HepG2 (cell line): ENCODE measurements around the gene LYST.

ENCODE experiments used
- ARNT ChIP-seq: fragments of 450-650 bp; IDR thresholded peaks from 2 replicates; pipeline ENCODE4 v1.6.1; 2017
- CHD2 ChIP-seq: IDR thresholded peaks from 2 replicates; pipeline ENCODE4 v1.6.1; 2011; ENCODE audit warnings: low read depth, low read length, improper control_type of control experiment
- EZH2 ChIP-seq: conservative IDR thresholded peaks from 2 replicates; pipeline ENCODE4 v1.6.1; 2012; ENCODE audit warnings: mild to moderate bottlenecking, low read depth, low read length, moderate library complexity
- FOSL1 ChIP-seq: sonication (generic); formaldehyde crosslinking; IDR thresholded peaks from 2 replicates; pipeline ENCODE4 v1.9.0; 2021; ENCODE audit warnings: missing genetic modification reagents, borderline replicate concordance
- HMGXB4 ChIP-seq, 2 experiments: sonication (generic) in 1 of 2; formaldehyde crosslinking in 1 of 2; IDR thresholded peaks; 2 replicates each; pipeline versions ENCODE4 v1.4.0 to v1.6.1; 2018 to 2020; ENCODE audit warnings: missing genetic modification reagents in 2 of 2, borderline replicate concordance in 1 of 2, low read depth in 1 of 2, mild to moderate bottlenecking in 1 of 2, missing biosample characterization in 1 of 2
- RNF2 ChIP-seq: fragments of 450-650 bp; conservative IDR thresholded peaks from 2 replicates; pipeline ENCODE4 v1.6.1; 2016; ENCODE audit warnings: low read depth
- SP1 ChIP-seq, 2 experiments: fragments of 450-650 bp in 1 of 2; sonication (generic) in 1 of 2; formaldehyde crosslinking in 1 of 2; IDR thresholded peaks; 2 replicates each; pipeline versions ENCODE4 v1.4.0 to v1.6.1; 2016 to 2020; ENCODE audit warnings: missing genetic modification reagents in 1 of 2
- SRSF9 ChIP-seq: fragments of 200-400 bp; formaldehyde crosslinking; IDR thresholded peaks from 2 replicates; pipeline ENCODE4 v1.6.1; 2018; ENCODE audit warnings: borderline replicate concordance, mild to moderate bottlenecking, low read depth, low read length; ENCODE audit not compliant: insufficient read depth, poor library complexity, severe bottlenecking
- ZBTB10 ChIP-seq: sonication (generic); formaldehyde crosslinking; IDR thresholded peaks from 2 replicates; pipeline ENCODE4 v1.4.0; 2020; ENCODE audit warnings: missing genetic modification reagents, borderline replicate concordance
- TF ChIP-seq, protein P1 (sequence below): sonication (generic); formaldehyde crosslinking; IDR thresholded peaks from 2 replicates; pipeline ENCODE4 v1.4.0; 2020; ENCODE audit warnings: mild to moderate bottlenecking, missing genetic modification reagents
- TF ChIP-seq, protein P2 (sequence below): sonication (generic); formaldehyde crosslinking; IDR thresholded peaks from 2 replicates; pipeline ENCODE4 v1.8.0; 2022; ENCODE audit warnings: missing genetic modification reagents, mild to moderate bottlenecking, moderate library complexity, borderline replicate concordance
- TF ChIP-seq, protein P3 (sequence below): sonication (generic); formaldehyde crosslinking; IDR thresholded peaks from 2 replicates; pipeline ENCODE4 v1.5.0; 2020; ENCODE audit warnings: missing genetic modification reagents

DNA sequence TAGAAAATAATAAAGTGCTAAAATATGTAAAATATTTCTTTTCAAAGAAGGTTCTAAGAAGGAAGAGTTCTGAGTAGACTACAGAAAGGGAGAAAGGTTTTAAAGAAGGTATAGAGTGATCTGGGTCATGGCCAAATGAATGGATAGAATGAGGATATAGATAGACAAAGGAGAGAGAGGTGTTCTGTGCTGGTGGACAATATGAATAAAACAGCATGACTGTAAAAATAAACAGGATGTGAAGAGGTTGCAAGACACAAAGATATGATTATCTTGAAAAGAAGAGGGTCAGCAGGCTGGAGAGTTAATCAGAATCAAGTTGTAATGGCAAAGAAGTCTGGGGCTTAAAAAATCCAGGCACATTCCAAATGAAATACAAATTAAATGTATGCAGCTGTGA, 130.4 kb downstream of the LYST start:
- no peak for TF ChIP-seq ZBTB10
- no peak for TF ChIP-seq EZH2
- no peak for TF ChIP-seq SRSF9
- TF ChIP-seq ARNT = no peak
- TF ChIP-seq HMGXB4 (CRISPR knock-in tag; IDR thresholded peaks at IDR 0.05; ENCODE audit: borderline replicate concordance in 1 of 2, low read depth in 1 of 2) = no peak
- TF ChIP-seq, protein P1, sequence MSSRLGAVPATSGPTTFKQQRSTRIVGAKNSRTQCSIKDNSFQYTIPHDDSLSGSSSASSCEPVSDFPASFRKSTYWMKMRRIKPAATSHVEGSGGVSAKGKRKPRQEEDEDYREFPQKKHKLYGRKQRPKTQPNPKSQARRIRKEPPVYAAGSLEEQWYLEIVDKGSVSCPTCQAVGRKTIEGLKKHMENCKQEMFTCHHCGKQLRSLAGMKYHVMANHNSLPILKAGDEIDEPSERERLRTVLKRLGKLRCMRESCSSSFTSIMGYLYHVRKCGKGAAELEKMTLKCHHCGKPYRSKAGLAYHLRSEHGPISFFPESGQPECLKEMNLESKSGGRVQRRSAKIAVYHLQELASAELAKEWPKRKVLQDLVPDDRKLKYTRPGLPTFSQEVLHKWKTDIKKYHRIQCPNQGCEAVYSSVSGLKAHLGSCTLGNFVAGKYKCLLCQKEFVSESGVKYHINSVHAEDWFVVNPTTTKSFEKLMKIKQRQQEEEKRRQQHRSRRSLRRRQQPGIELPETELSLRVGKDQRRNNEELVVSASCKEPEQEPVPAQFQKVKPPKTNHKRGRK (CRISPR knock-in tag) = no peak
- TF ChIP-seq, protein P2, sequence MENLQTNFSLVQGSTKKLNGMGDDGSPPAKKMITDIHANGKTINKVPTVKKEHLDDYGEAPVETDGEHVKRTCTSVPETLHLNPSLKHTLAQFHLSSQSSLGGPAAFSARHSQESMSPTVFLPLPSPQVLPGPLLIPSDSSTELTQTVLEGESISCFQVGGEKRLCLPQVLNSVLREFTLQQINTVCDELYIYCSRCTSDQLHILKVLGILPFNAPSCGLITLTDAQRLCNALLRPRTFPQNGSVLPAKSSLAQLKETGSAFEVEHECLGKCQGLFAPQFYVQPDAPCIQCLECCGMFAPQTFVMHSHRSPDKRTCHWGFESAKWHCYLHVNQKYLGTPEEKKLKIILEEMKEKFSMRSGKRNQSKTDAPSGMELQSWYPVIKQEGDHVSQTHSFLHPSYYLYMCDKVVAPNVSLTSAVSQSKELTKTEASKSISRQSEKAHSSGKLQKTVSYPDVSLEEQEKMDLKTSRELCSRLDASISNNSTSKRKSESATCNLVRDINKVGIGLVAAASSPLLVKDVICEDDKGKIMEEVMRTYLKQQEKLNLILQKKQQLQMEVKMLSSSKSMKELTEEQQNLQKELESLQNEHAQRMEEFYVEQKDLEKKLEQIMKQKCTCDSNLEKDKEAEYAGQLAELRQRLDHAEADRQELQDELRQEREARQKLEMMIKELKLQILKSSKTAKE (CRISPR knock-in tag) = no peak
- TF ChIP-seq RNF2 = no peak
- TF ChIP-seq SP1 (IDR thresholded peaks at IDR 0.05) = no peak
- TF ChIP-seq SP1 (CRISPR knock-in tag; IDR thresholded peaks at IDR 0.05) = no peak
- no peak for TF ChIP-seq FOSL1 (CRISPR knock-in tag)
- TF ChIP-seq CHD2 = no peak
- TF ChIP-seq, protein P3, sequence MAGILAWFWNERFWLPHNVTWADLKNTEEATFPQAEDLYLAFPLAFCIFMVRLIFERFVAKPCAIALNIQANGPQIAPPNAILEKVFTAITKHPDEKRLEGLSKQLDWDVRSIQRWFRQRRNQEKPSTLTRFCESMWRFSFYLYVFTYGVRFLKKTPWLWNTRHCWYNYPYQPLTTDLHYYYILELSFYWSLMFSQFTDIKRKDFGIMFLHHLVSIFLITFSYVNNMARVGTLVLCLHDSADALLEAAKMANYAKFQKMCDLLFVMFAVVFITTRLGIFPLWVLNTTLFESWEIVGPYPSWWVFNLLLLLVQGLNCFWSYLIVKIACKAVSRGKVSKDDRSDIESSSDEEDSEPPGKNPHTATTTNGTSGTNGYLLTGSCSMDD (CRISPR knock-in tag) = no peak
